HG03469 (cell line): ENCODE data around the gene COL25A1.
"Not testable (repeated sequence)": the region's sequence is repeated elsewhere in the genome, so short reads cannot be mapped to it uniquely, and the experiment has no call there.

Experiments
- ATAC-seq: cut with Tn5 transposase; IDR thresholded peaks from one replicate; pipeline ENCODE4 v1.9.1; 2021; ENCODE audit warnings: mild to moderate bottlenecking, moderate library complexity, moderate number of reproducible peaks; ENCODE audit not compliant: unreplicated experiment

The COL25A1 gene

GRCh38 chr4:109021630-109022029 is 280.8 kb downstream of the COL25A1 start:
- ATAC-seq: not testable (repeated sequence)

- ATAC-seq: no peak
These were observed 281.6 kb downstream of the COL25A1 start for GRCh38 chr4:109020861-109021260.

- no peak for ATAC-seq
These were observed 286.3 kb downstream of the COL25A1 start for GRCh38 chr4:109016200-109016599.

GRCh38 chr4:109015413-109015810 is 287.0 kb downstream of the COL25A1 start:
- no peak for ATAC-seq

GRCh38 chr4:109014593-109015412 is 287.7 kb downstream of the COL25A1 start:
- no peak for ATAC-seq

- no peak for ATAC-seq
These were observed 290.1 kb downstream of the COL25A1 start for GRCh38 chr4:109012286-109012880.

GRCh38 chr4:109011241-109012026 is 291.0 kb downstream of the COL25A1 start:
- ATAC-seq: no peak

GRCh38 chr4:109010521-109010920 is 291.9 kb downstream of the COL25A1 start:
- no peak for ATAC-seq

GRCh38 chr4:109009909-109010308 is 292.5 kb downstream of the COL25A1 start:
- no peak for ATAC-seq

GRCh38 chr4:109007976-109008375 is 294.5 kb downstream of the COL25A1 start:
- no peak for ATAC-seq

- no peak for ATAC-seq
These were observed 296.9 kb downstream of the COL25A1 start for GRCh38 chr4:109005523-109005922.

GRCh38 chr4:109004418-109004817 is 298.0 kb downstream of the COL25A1 start:
- ATAC-seq: no peak

GRCh38 chr4:109003964-109004363 is 298.5 kb downstream of the COL25A1 start:
- no peak for ATAC-seq

GRCh38 chr4:108991551-108992328 is 310.7 kb downstream of the COL25A1 start:
- no peak for ATAC-seq

GRCh38 chr4:108988464-108989195 is 313.8 kb downstream of the COL25A1 start:
- ATAC-seq: no peak

- not testable (repeated sequence) for ATAC-seq
These were observed 318.0 kb downstream of the COL25A1 start for GRCh38 chr4:108984495-108984894.

- ATAC-seq: no peak
These were observed 319.9 kb downstream of the COL25A1 start for GRCh38 chr4:108982402-108983185.

- ATAC-seq: no peak
These were observed 321.8 kb downstream of the COL25A1 start for GRCh38 chr4:108980455-108981239.

GRCh38 chr4:108979759-108980158 is 322.7 kb downstream of the COL25A1 start:
- ATAC-seq: no peak
